GM18861 (cell line): ENCODE data around the gene OR52I1.

Source experiments
- ATAC-seq: cut with Tn5 transposase; IDR thresholded peaks from one replicate; pipeline ENCODE4 v1.9.1; 2021; ENCODE audit not compliant: unreplicated experiment

Gene OR52I1

GRCh38 chr11:4611986-4612385 lies 18.1 kb downstream of the OR52I1 start:
- ATAC-seq, result no peak

GRCh38 chr11:4615856-4616444 lies 22.1 kb downstream of the OR52I1 start:
- ATAC-seq, result no peak

- no peak for ATAC-seq
Measured at GRCh38 chr11:4619514-4619913, 25.7 kb downstream of the OR52I1 start.

GRCh38 chr11:4626207-4627099 lies 32.6 kb downstream of the OR52I1 start:
- ATAC-seq, result no peak

GRCh38 chr11:4636136-4636535 lies 42.3 kb downstream of the OR52I1 start:
- ATAC-seq, result no peak

GRCh38 chr11:4636962-4637661 lies 43.3 kb downstream of the OR52I1 start, which contains the start of gene OR51D1:
TSS of gene OR51D1 (plus strand) at chr11:4637477. CDS start at chr11:4639791, 2,314 bp downstream.
- ATAC-seq, result peak; percentile 88

- no peak for ATAC-seq
Measured at GRCh38 chr11:4637662-4638047, 43.8 kb downstream of the OR52I1 start.

GRCh38 chr11:4639931-4640330 lies 46.1 kb downstream of the OR52I1 start:
- ATAC-seq, result no peak

GRCh38 chr11:4641501-4641900 lies 47.7 kb downstream of the OR52I1 start:
- no peak for ATAC-seq

- ATAC-seq, result no peak
Measured at GRCh38 chr11:4642043-4642442, 48.2 kb downstream of the OR52I1 start.

- ATAC-seq, result no peak
Measured at GRCh38 chr11:4643076-4643475, 49.2 kb downstream of the OR52I1 start.

GRCh38 chr11:4643682-4644081 lies 49.8 kb downstream of the OR52I1 start, which contains the start of gene OR51E1:
TSS of gene OR51E1 (plus strand) at chr11:4643982. CDS start at chr11:4652527, 8,545 bp downstream.
- no peak for ATAC-seq

- ATAC-seq, result no peak
Measured at GRCh38 chr11:4644233-4644632, 50.4 kb downstream of the OR52I1 start.
